Endodermal cell (in vitro differentiated cells): ENCODE results near the gene KRTAP29-1. TPM values are rescaled to one million over a fixed set of nuclear protein-coding genes. Genes with fewer than 3 reads are reported as not detected.

Experiments used
- DNase-seq: peaks from one replicate; pipeline ENCODE4 v3.0.0-alpha.2; 2017
- H3K27ac ChIP-seq: 2 replicates; pipeline ENCODE4 v1.5.1; 2013; ENCODE audit warnings: mild to moderate bottlenecking, low read depth, low read length, moderate library complexity
- H3K27me3 ChIP-seq: 2 replicates; pipeline ENCODE4 v1.6.1; 2013; ENCODE audit warnings: mild to moderate bottlenecking, low read length, moderate library complexity; ENCODE audit not compliant: insufficient read depth, control insufficient read depth, poor library complexity, severe bottlenecking
- H3K36me3 ChIP-seq: 2 replicates; pipeline ENCODE4 v1.7.0; 2013; ENCODE audit warnings: mild to moderate bottlenecking, low read length, moderate library complexity; ENCODE audit not compliant: control insufficient read depth, insufficient read depth
- H3K4me1 ChIP-seq: one replicate; pipeline ENCODE4 v1.7.0; 2013; ENCODE audit warnings: low read length; ENCODE audit not compliant: control insufficient read depth, insufficient read depth
- H3K4me3 ChIP-seq: 2 replicates; pipeline ENCODE4 v1.5.1; 2013; ENCODE audit warnings: mild to moderate bottlenecking, low read length, moderate library complexity
- H3K9ac ChIP-seq: 2 replicates; pipeline ENCODE4 v1.6.1; 2013; ENCODE audit warnings: mild to moderate bottlenecking, low read length, moderate library complexity; ENCODE audit not compliant: poor library complexity, severe bottlenecking; ENCODE audit errors: extremely low read depth
- H3K9me3 ChIP-seq: 2 replicates; pipeline ENCODE4 v1.6.1; 2013; ENCODE audit warnings: mild to moderate bottlenecking, low read length, moderate library complexity; ENCODE audit not compliant: control insufficient read depth
- H3K27ac Mint-ChIP-seq: 2 replicates; pipeline ENCODE4 v1.8.0; 2020; ENCODE audit warnings: mixed read lengths
- H3K27me3 Mint-ChIP-seq: 2 replicates; pipeline ENCODE4 v1.8.0; 2021; ENCODE audit warnings: mild to moderate bottlenecking, mixed read lengths; ENCODE audit not compliant: insufficient read depth
- H3K36me3 Mint-ChIP-seq: 2 replicates; pipeline ENCODE4 v1.8.0; 2020; ENCODE audit warnings: low read depth, mixed read lengths
- H3K4me1 Mint-ChIP-seq: 2 replicates; pipeline ENCODE4 v1.8.0; 2020; ENCODE audit warnings: mixed read lengths
- H3K4me3 Mint-ChIP-seq: 2 replicates; pipeline ENCODE4 v1.8.0; 2020; ENCODE audit warnings: mild to moderate bottlenecking, moderate library complexity, mixed read lengths
- H3K9me3 Mint-ChIP-seq: 2 replicates; pipeline ENCODE4 v1.8.0; 2020; ENCODE audit warnings: mild to moderate bottlenecking, mixed read lengths
- WGBS, 2 experiments: methylation state at CpG; one replicate each; pipeline versions ENCODE4 v1.1.5 to v1.1.7; 2013; ENCODE audit warnings: missing lambda C conversion rate in 2 of 2, mixed read lengths in 1 of 2; ENCODE audit not compliant: insufficient coverage in 1 of 2, insufficient read length in 1 of 2; 5-methylcytosine and 5-hydroxymethylcytosine counted together
- total RNA-seq, 2 donors: library from RNA; stranded (reverse); fragmentation: NEBNext Ultra II Directional in 1 of 2; extraction: Animal tissue kit (Norgen Biotek cat#: 25700) in 1 of 2; gene quantifications; 2 replicates in 1 of 2; 3 replicates in 1 of 2; pipeline ENCODE4 v1.2.1, GENCODE V29; 2021
- TF ChIP-seq, protein P1 (sequence below): fragments of 200-600 bp; sonication (generic); conservative IDR thresholded peaks from 2 replicates; pipeline ENCODE4 v1.5.0; 2021; ENCODE audit warnings: antibody characterized with exemption, mild to moderate bottlenecking

KRTAP29-1 gene
- total RNA-seq, 2 donors from 2014 or later = not detected

DNA sequence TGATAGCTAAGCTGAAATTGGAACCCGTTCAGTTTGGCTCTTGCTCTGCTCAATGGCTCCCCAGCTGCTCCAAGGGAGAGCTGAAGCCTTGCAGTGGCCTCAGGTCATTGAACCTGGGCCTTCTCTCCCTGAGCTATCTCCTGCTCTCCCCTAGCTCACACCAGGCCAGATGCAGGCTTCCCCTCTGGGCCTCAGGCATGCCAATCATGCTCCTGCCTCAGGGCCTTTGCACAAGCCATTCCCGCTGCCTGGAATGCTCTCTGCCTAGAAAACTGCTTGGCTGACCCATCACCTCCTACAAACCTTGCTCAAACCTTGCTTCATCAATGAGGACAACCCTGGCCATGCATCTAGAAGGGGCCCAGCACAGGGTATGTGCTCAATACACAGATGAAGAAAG is 29.6 kb upstream of the KRTAP29-1 start:
- no peak overlapping the region for H3K4me3 Mint-ChIP-seq

DNA sequence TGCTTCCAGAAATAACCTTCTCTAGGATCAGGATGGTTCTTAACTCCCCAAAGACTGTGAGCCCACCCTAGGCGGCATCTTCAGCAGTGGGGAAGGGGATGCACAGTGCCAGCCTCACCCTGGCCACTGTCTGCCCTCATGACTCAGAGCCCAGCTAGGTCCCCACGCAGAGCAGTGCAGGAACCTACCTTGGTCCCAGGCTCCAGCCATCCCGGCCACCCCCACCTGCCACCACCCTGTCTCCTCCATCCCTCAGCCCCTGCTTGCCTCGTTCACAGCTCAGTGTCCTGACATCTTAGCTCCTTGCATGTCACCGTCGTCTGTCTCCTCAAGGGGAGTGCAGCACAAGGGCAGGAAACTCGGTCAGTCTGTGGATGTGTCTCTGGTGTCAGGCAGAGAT is 29.0 kb upstream of the KRTAP29-1 start:
- no peak overlapping the region for H3K4me3 Mint-ChIP-seq

More for the DNA sequence above, 29.6 kb upstream of the KRTAP29-1 start:
- WGBS, 2 experiments = 92 to 95% methylated on average over 2 of the region's 2 CpGs
- Histone ChIP-seq H3K27ac (no peak overlapping the region), H3K4me3 (no peak overlapping the region), H3K9me3 (no peaks in the 10 kb centered on the region), H3K4me1 (peaks cover 4% of the 10 kb centered on the region), H3K9ac (no peak overlapping the region), H3K36me3 (no peaks in the 10 kb centered on the region), H3K27me3 (no peaks in the 10 kb centered on the region)
- Mint-ChIP-seq H3K27ac (no peak overlapping the region), H3K27me3 (peaks cover 2% of the 10 kb centered on the region), H3K4me1 (peaks cover 16% of the 10 kb centered on the region), H3K9me3 (peaks cover 14% of the 10 kb centered on the region), H3K36me3 (no peaks in the 10 kb centered on the region)
- peak; percentile 34 for DNase-seq
- TF ChIP-seq, protein P1, sequence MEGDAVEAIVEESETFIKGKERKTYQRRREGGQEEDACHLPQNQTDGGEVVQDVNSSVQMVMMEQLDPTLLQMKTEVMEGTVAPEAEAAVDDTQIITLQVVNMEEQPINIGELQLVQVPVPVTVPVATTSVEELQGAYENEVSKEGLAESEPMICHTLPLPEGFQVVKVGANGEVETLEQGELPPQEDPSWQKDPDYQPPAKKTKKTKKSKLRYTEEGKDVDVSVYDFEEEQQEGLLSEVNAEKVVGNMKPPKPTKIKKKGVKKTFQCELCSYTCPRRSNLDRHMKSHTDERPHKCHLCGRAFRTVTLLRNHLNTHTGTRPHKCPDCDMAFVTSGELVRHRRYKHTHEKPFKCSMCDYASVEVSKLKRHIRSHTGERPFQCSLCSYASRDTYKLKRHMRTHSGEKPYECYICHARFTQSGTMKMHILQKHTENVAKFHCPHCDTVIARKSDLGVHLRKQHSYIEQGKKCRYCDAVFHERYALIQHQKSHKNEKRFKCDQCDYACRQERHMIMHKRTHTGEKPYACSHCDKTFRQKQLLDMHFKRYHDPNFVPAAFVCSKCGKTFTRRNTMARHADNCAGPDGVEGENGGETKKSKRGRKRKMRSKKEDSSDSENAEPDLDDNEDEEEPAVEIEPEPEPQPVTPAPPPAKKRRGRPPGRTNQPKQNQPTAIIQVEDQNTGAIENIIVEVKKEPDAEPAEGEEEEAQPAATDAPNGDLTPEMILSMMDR = no peak

DNA sequence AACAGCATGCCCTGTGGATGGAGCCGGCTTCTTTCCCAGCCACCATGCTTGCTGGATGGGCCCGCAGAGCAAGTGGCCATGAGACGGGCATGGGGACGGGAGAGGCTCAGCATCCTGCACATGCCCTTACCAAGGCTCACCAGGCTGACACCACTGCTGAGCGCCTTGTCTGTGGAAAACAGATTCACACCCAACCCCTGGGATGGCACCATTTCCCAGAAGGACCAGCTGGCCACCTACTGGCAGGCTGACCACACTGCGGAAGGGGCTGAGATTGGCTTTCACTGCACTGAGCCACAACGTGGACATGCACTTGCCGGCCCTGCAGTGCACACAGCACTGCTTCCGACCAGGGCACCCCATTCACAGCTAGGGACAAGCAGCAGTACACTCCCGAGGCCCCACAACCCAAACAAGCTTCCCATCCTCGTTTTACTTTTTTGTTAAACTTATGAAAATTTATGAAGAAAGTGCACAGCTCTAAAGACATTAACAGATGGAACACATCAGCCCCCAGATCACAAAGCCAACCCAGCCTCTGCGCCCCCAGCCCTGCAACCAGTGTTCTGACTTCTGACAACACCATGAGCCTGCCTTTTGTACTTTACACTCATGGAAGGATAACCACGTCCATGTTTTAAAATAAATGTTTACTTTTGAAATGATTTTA is 26.8 kb upstream of the KRTAP29-1 start:
- H3K4me3 Mint-ChIP-seq = no peak overlapping the region
- H3K36me3 ChIP-seq = no peaks in the 10 kb centered on the region
- TF ChIP-seq, protein P1 = peak; percentile 86
- peak; percentile 94 for DNase-seq
- H3K27ac ChIP-seq = no peak overlapping the region
- H3K4me3 ChIP-seq = no peak overlapping the region
- no peak overlapping the region for H3K9ac ChIP-seq
- peaks cover 1% of the 10 kb centered on the region for H3K27me3 Mint-ChIP-seq
- no peaks in the 10 kb centered on the region for H3K4me1 ChIP-seq
- no peaks in the 10 kb centered on the region for H3K27me3 ChIP-seq
- H3K4me1 Mint-ChIP-seq = peaks cover 11% of the 10 kb centered on the region
- H3K36me3 Mint-ChIP-seq = no peaks in the 10 kb centered on the region
- H3K9me3 Mint-ChIP-seq = no peaks in the 10 kb centered on the region
- WGBS, 2 experiments = 68 to 76% methylated on average over 8 to 13 of the region's 13 CpGs
- no peak overlapping the region for H3K27ac Mint-ChIP-seq
- H3K9me3 ChIP-seq = no peaks in the 10 kb centered on the region

More for the DNA sequence above, 29.0 kb upstream of the KRTAP29-1 start:
- TF ChIP-seq, protein P1 = no peak
- Mint-ChIP-seq H3K36me3 (no peaks in the 10 kb centered on the region), H3K27ac (no peak overlapping the region), H3K4me1 (peaks cover 16% of the 10 kb centered on the region), H3K9me3 (peaks cover 10% of the 10 kb centered on the region), H3K27me3 (peaks cover 2% of the 10 kb centered on the region)
- Histone ChIP-seq H3K27ac (no peak overlapping the region), H3K9ac (no peak overlapping the region), H3K36me3 (no peaks in the 10 kb centered on the region), H3K4me3 (no peak overlapping the region), H3K9me3 (no peaks in the 10 kb centered on the region), H3K4me1 (peaks cover 4% of the 10 kb centered on the region), H3K27me3 (no peaks in the 10 kb centered on the region)
- WGBS, 2 experiments = 83 to 89% methylated on average over 3 to 7 of the region's 7 CpGs
- DNase-seq = peak; percentile 43
